HG03159 (cell line): ENCODE measurements around the gene MICB.
A peak's percentile ranks its signal among the peaks of the same experiment; 100 is the strongest.
"Not testable (repeated sequence)": the region's sequence is repeated elsewhere in the genome, so short reads cannot be mapped to it uniquely, and the experiment has no call there.

Source experiments
- ATAC-seq: cut with Tn5 transposase; IDR thresholded peaks from one replicate; pipeline ENCODE4 v1.9.1; 2021; ENCODE audit warnings: mild to moderate bottlenecking, moderate library complexity; ENCODE audit not compliant: unreplicated experiment

MICB gene

GRCh38 chr6:31497531-31498476 lies at the start of gene MICB:
Gene MICB (plus strand): TSS chr6:31498145. CDS start chr6:31498194, 49 bp downstream.
- ATAC-seq = peak; percentile 43

DNA sequence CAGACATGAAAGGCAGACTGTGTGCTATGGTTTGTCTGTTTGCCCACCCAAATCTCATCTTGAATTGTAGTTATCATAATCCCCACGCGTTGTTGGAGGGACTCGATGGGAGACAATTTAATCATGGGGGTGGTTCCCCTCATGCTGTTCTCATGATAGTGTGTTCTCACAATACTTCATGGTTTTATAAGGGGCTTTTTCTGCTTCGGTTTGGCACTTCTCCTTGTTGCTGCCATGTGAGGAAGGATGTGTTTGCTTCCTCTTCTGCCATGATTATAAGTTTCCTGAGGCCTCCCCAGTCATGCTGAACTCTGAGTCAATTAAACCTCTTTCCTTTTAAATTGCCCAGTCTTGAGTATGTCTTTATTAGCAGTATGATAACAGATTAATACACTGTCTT lies 47.2 kb upstream of the MICB start:
- no peak for ATAC-seq

GRCh38 chr6:31452859-31453258 lies 45.1 kb upstream of the MICB start:
- ATAC-seq = no peak

- ATAC-seq = no peak
These were observed 44.7 kb upstream of the MICB start for GRCh38 chr6:31453259-31453658.

- ATAC-seq = not testable (repeated sequence)
These were observed 38.1 kb upstream of the MICB start for GRCh38 chr6:31459864-31460263.

DNA sequence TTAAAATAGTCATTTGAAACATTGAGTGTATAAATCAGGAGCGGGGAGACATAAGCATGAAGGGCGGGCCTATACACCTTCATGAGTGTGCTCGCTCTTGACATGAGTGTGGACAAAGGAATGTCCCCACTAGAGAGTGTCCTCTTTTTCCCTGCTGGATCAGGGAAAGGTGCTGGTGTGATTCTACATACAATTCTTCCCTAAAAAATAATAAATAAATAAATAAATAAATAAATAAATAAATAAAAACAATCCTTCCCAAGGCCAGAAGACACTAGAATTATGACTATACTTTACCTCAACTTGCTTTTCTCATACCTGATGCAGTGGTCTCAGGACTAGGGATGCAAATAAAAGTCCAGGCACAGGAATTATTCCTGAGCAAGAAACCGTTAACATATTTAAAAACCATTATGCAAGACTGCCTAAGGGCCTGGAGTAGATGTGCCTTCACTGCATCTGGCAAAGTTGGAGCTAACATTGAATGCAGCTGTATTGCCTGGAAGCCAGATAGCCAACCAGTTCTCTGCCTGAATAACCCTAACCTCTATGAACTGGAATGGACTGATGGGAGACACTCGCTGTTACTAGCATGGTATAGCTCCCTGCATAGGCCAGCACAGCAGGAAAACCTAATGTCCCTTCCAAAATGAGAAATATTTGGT lies 37.5 kb upstream of the MICB start:
- no peak for ATAC-seq

- ATAC-seq = peak; percentile 13
These were observed 35.6 kb upstream of the MICB start for GRCh38 chr6:31462026-31462963.

GRCh38 chr6:31462964-31463870 lies 34.7 kb upstream of the MICB start:
- peak; percentile 90 for ATAC-seq

DNA sequence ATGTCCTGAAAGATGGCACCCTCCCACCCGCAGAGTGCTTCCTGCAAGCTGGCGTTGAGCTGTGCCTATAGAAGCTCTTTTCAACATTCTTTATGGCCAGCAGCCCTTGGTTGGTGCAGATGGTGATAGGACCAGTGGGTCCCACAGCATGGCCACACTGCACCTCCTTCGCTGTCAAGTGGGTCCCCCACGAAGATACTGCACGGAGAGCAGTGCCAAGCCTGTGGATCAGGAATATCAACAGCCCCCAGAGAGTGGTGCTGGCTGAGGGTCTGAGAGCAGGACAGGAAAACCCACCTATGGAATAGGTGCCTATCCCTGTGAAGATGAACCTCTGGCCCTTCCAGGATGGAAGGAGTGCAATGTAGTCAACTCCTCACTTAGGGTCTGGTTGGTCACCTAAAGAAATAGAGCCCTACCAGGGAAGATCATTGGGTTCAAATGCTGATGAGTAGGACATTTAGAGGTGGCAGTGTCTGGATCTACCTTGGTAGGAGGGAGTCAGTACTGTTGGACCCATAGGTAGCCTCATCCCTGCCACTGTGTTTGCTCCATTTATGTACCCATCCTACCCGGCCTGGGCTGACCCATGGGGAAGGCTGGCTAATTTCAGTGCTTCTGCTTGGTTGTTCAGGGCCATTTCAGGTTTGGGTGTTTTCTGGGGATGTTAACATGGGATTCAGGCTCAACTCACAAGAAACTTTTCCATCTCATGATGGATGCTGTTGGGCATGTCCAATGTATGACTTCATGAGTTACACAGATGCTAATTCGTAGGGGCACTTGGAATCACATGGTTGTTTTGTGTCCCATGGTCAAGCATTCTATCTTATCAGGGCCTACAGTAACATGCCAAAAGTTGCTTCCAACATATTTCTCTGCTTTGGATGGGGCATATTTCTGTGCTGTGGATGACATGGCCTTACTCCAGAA lies 33.4 kb upstream of the MICB start:
- ATAC-seq = no peak

DNA sequence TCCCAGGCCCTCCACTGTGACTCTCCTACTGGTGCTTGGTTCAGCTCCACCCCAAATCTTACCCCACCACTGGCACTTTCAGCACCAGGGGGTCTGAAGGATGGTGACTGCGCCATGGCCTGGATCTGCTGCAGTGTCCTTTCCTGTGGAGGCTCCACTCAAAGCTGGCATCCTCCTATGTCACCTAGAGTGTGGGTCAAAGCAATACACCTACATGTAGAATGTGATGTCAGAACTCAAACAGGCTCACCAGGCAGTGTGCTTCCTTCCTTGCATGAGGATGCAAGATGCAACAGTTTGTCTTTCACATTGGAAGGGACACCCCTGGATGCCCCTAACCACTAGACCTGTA lies 32.8 kb upstream of the MICB start:
- no peak for ATAC-seq

DNA sequence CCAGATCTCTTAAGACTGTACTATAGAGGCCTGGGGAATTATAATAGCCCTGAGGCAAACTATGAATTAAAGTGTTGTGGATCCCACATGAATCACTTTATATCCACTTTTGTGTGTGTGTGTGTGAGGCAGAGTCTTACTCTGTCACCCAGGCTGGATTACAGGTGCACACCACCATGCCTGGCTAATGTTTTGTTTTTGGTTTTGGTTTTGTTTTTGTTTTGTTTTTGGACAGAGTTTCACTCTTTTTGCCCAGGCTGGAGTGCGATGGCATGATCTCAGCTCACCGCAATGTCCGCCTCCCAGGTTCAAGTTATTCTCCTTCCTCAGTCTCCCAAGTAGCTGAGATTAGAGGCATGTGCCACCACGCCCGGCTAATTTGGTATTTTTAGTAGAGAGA lies 32.2 kb upstream of the MICB start:
- ATAC-seq = no peak

- ATAC-seq = no peak
These were observed 31.5 kb upstream of the MICB start for GRCh38 chr6:31466466-31466865.

DNA sequence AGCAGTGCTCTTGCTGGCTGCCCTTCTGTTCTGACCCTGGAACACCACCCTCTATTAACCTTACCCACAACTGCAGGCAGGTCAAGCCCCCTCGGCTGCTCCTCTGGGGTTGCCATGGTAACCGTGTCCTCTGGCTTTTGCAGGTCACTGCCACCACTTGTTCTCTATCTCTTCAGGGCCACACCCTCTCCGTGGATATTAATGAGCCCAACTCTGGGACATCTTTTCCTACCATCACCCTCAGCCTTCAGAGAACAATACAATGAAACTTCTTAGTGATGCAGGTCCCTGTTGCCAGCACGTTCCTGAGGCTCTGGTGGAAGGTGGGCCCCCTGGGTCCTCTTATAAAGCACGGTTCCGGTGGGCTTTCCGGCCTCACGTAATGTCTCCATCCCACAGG lies 30.8 kb upstream of the MICB start:
- no peak for ATAC-seq

- no peak for ATAC-seq
These were observed 29.6 kb upstream of the MICB start for GRCh38 chr6:31468311-31468710.

DNA sequence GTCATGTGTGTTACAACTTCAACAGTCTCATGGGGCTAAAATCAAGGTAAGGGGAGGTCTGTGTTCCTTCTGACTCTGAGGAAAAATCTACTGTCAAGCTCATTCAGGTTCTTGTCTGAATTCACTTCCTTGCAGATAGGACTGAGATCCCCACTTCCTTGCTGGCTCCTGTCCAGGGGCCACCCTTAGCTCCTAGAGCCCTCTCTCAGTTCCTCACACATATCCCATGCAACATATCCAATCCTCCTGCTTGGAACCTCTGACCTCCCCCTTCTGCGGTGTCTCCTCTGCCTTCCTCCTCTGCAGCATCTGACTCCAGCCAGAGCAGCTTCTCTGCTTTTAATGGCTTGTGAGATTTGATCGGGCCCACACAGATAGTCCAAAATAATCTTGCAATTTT lies 27.1 kb upstream of the MICB start:
- no peak for ATAC-seq

DNA sequence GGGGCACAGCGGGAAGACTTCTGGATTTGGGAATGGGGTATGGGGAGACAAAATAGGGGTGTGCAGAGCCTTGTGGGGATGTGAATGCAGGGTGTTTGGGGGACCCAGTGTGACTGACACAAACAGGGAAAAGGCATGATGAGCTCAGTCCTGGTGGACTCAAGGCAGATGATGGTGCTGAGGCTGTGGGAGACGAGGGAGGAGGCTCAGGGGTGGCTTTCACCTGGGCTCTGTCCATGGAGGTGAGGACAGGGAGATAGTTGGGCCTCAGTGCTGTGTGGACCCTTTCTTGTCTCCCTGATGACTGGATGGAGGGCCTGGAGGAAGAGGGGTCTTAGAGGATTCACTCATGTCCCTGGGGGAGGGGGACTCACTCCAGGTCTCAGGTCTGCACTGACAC lies 26.2 kb upstream of the MICB start:
- no peak for ATAC-seq

DNA sequence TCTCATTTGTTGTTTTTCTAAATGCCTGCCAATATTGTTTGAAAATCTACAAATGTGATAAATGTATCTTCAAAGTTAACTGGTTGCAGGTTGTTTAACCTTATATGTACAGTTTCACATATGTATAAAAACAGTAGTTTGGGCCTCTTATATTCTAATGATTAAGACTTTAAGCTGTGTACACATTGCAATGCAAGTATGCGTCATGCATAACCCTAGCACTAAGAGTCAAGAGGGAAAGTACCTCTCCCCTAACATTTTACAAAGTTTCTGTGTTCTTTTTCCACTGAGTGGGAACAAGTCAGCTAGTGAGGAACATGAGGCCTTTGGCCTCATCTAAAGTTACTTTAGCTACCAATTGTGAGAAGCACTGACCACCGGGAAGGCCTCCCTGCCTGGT lies 25.7 kb upstream of the MICB start:
- no peak for ATAC-seq

DNA sequence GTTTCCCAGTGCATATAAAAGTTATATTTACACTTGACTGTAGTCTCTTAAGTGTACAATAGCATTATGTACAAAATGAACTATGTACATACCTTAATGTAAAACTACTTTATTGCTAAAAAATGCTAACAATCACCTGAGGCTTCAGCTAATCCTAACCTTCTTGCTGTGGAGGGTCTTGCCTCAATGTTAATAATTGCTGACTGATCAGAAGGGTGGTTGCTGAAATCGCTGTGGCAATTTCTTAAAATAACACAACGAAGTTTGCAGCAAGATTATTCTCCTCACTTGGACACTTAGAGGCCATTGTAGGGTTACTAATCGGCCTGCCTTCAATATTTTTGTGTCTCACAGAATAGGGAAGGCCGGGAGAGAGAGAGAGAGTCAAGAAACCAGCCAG lies 24.7 kb upstream of the MICB start:
- ATAC-seq = no peak
